Endothelial cell (in vitro differentiated cells): ENCODE measurements around the gene MRTO4. TPM values are rescaled to one million over a fixed set of nuclear protein-coding genes. Genes with fewer than 3 reads are reported as not detected.

Experiments used
- DNase-seq: peaks from one replicate; pipeline ENCODE4 v3.0.0; 2021; ENCODE audit warnings: low spot score
- H3K27ac Mint-ChIP-seq: one replicate; pipeline ENCODE4 v1.8.0; 2021; ENCODE audit warnings: mixed read lengths, inconsistent platforms; ENCODE audit not compliant: unreplicated experiment
- H3K27me3 Mint-ChIP-seq: one replicate; pipeline ENCODE4 v1.8.0; 2021; ENCODE audit warnings: mild to moderate bottlenecking, moderate library complexity, mixed read lengths, inconsistent platforms; ENCODE audit not compliant: unreplicated experiment
- H3K36me3 Mint-ChIP-seq: one replicate; pipeline ENCODE4 v1.8.0; 2021; ENCODE audit warnings: mild to moderate bottlenecking, low read depth, mixed read lengths, inconsistent platforms; ENCODE audit not compliant: unreplicated experiment
- H3K4me1 Mint-ChIP-seq: one replicate; pipeline ENCODE4 v1.8.0; 2021; ENCODE audit warnings: mild to moderate bottlenecking, mixed read lengths, inconsistent platforms; ENCODE audit not compliant: unreplicated experiment
- H3K4me3 Mint-ChIP-seq: one replicate; pipeline ENCODE4 v1.8.0; 2021; ENCODE audit warnings: mild to moderate bottlenecking, mixed read lengths, inconsistent platforms; ENCODE audit not compliant: unreplicated experiment
- H3K9me3 Mint-ChIP-seq: one replicate; pipeline ENCODE4 v1.8.0; 2021; ENCODE audit warnings: mixed read lengths, inconsistent platforms; ENCODE audit not compliant: unreplicated experiment
- CTCF ChIP-seq: fragments of 200-600 bp; sonication (generic); IDR thresholded peaks from one replicate; pipeline ENCODE4 v1.5.0; 2021; ENCODE audit warnings: antibody characterized with exemption; ENCODE audit not compliant: unreplicated experiment
- total RNA-seq: library from RNA; stranded (reverse); fragmentation: NEBNext Ultra II Directional; extraction: Animal tissue kit (Norgen Biotek cat#: 25700); gene quantifications from one replicate; pipeline ENCODE4 v1.2.1, GENCODE V29; 2021; ENCODE audit not compliant: unreplicated experiment

MRTO4 gene
- total RNA-seq, 1 donor from 2014 or later = 22.4 TPM

DNA sequence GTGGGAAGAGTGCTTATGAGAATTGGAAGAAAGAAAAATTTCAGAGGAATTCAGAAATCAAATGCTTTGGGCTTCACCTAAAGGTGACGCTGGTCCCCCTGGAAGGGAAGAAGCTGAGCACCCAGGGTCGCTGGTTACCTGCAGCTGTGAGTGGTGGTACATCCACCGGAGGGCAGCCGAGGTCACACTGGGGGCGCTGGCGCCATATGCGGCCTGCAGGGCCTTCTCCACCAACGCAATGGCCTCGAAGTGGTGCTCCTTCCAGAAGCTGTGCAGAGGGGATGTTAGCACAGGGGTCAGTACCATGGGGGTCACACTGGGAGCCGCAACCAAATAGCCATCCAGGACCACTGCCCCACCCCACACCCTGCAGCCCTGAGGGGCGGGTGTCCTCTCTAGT, 54.3 kb downstream of the MRTO4 start:
- Mint-ChIP-seq H3K9me3 (no peaks in the 10 kb centered on the region), H3K27ac (no peak overlapping the region), H3K27me3 (peaks cover 8% of the 10 kb centered on the region), H3K4me3 (no peak overlapping the region), H3K4me1 (peaks cover under 1% of the 10 kb centered on the region), H3K36me3 (peaks cover 44% of the 10 kb centered on the region)
- DNase-seq = no peak
- TF ChIP-seq CTCF = no peak

DNA sequence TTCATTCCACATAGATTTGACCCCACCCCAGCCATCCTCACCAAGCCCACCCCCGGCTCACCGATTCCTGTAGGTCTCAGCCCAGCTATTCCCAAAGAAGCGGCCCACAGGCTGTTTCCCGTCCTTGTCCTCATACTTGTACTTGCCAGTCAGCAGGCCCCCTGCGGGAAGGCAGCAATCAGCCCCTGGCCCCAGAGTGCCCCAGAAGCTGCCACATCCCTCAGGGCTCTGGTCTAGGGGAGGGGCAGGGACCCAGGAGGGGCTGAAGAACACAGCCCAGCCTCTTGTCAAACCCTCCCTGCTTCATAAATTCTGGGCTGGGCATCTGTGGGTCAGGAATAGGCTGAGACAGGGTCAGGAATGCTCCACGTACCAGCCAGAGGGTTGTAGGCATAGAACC, 55.3 kb downstream of the MRTO4 start:
- Mint-ChIP-seq H3K36me3 (peaks cover 44% of the 10 kb centered on the region), H3K4me1 (peaks cover 6% of the 10 kb centered on the region), H3K27ac (no peak overlapping the region), H3K27me3 (peaks cover 12% of the 10 kb centered on the region), H3K4me3 (no peak overlapping the region), H3K9me3 (no peaks in the 10 kb centered on the region)
- TF ChIP-seq CTCF = no peak
- DNase-seq = no peak

DNA sequence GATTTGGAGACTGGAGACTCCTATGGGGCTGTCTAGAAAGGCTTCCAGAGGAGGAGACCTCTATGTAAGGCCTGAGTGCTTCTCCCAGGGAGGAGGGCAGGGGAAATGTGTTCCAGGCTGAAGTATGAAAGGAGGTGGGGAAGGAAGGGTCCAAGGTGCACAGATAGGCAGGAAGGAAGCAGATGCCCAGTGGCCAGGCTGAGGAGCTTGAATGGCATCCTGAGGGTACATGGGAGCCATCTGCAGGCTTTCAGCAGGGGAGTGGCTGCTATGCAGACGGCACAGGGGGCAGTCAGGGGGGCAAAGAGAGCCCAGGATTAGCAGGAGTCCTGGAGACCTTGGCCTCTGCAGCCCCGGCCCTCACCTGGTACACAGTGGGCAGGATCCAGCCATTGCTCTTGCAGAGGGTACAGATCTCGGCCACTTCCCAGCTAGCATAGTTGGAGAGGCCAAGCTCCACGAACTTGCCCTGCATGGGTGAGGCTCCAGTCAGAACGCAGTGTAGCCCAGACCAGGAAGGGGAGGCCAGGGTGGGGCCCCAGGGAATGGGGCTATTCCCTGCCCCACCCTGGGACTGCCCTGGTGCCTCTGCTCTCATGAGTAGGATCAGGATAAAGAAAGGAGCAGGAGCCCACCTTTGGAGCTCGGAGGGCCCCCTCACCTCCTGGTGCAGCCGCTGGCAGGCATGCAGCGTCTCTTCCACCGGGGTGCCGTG, 56.3 kb downstream of the MRTO4 start:
- no peak for TF ChIP-seq CTCF
- no peak overlapping the region for H3K27ac Mint-ChIP-seq
- H3K27me3 Mint-ChIP-seq = peaks cover 12% of the 10 kb centered on the region
- peak overlapping the region; percentile 52 for H3K4me3 Mint-ChIP-seq
- H3K36me3 Mint-ChIP-seq = peaks cover 44% of the 10 kb centered on the region
- no peaks in the 10 kb centered on the region for H3K9me3 Mint-ChIP-seq
- H3K4me1 Mint-ChIP-seq = peaks cover 9% of the 10 kb centered on the region
- no peak for DNase-seq

GRCh38 chr1:19308509-19308907, 56.9 kb downstream of the MRTO4 start:
- peak overlapping the region; percentile 5 for H3K4me3 Mint-ChIP-seq
- peaks cover 15% of the 10 kb centered on the region for H3K27me3 Mint-ChIP-seq
- DNase-seq = no peak
- peaks cover 40% of the 10 kb centered on the region for H3K36me3 Mint-ChIP-seq
- TF ChIP-seq CTCF = no peak
- H3K4me1 Mint-ChIP-seq = peaks cover 15% of the 10 kb centered on the region
- no peaks in the 10 kb centered on the region for H3K9me3 Mint-ChIP-seq
- H3K27ac Mint-ChIP-seq = no peak overlapping the region

GRCh38 chr1:19309123-19309813, 57.7 kb downstream of the MRTO4 start:
- Mint-ChIP-seq H3K4me1 (peaks cover 16% of the 10 kb centered on the region), H3K9me3 (no peaks in the 10 kb centered on the region), H3K36me3 (peaks cover 35% of the 10 kb centered on the region), H3K27me3 (peaks cover 15% of the 10 kb centered on the region), H3K4me3 (peak overlapping the region; percentile 5), H3K27ac (no peak overlapping the region)
- DNase-seq = no peak
- TF ChIP-seq CTCF = no peak
